GM23248 (cell line): Measurements from ENCODE around the gene CDK4.
"Not testable (repeated sequence)": the region's sequence is repeated elsewhere in the genome, so short reads cannot be mapped to it uniquely, and the experiment has no call there.

Source experiments
- EZH2 ChIP-seq: fragments of 200-600 bp; sonication (generic); IDR thresholded peaks from 2 replicates; pipeline ENCODE4 v1.6.1; 2018; ENCODE audit warnings: antibody characterized with exemption, mild to moderate bottlenecking; ENCODE audit not compliant: insufficient read depth, poor library complexity, severe bottlenecking
- EZH2phosphoT487 ChIP-seq: fragments of 200-600 bp; sonication (generic); IDR thresholded peaks from 2 replicates; pipeline ENCODE4 v1.6.1; 2018; ENCODE audit warnings: antibody characterized with exemption, moderate library complexity, mild to moderate bottlenecking, low read depth; ENCODE audit not compliant: insufficient read depth

- TF ChIP-seq EZH2phosphoT487, EZH2: not testable (repeated sequence)
These were observed 22.5 kb upstream of the CDK4 start for GRCh38 chr12:57774634-57775033.
